Measurements from ENCODE around the gene FAM90A1.
"Not testable (repeated sequence)": the region's sequence is repeated elsewhere in the genome, so short reads cannot be mapped to it uniquely, and the experiment has no call there.

DNA sequence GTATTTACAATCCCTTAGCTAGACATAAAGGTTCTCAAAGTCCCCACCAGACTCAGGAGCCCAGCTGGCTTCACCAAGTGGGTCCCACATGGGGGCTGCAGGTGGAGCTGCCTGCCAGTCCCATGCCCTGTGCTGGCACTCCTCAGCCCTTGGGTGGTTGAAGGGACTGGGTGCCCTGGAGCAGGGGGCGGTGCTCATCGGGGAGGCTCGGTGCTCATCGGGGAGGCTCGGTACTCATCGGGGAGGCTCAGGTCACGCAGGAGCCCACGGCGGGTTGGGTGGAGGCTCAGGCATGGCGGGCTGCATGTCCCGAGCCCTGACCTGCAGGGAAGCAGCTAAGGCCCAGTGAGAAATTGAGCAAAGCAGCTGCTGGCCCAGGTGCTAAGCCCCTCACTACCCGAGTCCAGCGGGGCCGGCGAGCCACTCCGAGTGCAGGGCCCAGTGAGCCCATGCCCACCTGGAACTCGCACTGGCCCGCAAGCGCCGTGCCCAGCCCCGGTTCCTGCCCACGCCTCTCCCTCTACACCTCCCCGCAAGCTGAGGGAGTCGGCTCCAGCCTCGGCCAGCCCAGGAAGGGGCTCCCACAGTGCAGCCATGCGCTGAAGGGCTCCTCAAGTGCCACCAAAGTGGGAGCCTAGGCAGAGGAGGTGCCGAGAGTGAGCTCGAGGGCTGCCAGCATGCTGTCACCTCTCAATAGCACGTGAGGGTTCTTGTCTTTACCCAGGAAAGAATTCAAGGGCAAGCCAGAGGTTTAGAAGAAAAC lies 24.8 kb upstream of the FAM90A1 start:
- TF ChIP-seq, protein P1, sequence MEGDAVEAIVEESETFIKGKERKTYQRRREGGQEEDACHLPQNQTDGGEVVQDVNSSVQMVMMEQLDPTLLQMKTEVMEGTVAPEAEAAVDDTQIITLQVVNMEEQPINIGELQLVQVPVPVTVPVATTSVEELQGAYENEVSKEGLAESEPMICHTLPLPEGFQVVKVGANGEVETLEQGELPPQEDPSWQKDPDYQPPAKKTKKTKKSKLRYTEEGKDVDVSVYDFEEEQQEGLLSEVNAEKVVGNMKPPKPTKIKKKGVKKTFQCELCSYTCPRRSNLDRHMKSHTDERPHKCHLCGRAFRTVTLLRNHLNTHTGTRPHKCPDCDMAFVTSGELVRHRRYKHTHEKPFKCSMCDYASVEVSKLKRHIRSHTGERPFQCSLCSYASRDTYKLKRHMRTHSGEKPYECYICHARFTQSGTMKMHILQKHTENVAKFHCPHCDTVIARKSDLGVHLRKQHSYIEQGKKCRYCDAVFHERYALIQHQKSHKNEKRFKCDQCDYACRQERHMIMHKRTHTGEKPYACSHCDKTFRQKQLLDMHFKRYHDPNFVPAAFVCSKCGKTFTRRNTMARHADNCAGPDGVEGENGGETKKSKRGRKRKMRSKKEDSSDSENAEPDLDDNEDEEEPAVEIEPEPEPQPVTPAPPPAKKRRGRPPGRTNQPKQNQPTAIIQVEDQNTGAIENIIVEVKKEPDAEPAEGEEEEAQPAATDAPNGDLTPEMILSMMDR (IDR thresholded peaks at IDR 0.05; ENCODE audit: low read depth, low read length, poor library complexity, severe bottlenecking): not testable (repeated sequence)
- TF ChIP-seq EZH2phosphoT487 (IDR thresholded peaks at IDR 0.05; ENCODE audit: borderline replicate concordance, low read length): not testable (repeated sequence)

Data from DOHH2 (cell line).